Type B pancreatic cell (in vitro differentiated cells): ENCODE data around the gene ZNF516. TPM values are rescaled to one million over a fixed set of nuclear protein-coding genes. Genes with fewer than 3 reads are reported as not detected.

Experiments
- DNase-seq: peaks from one replicate; pipeline ENCODE4 v3.0.0; 2021; ENCODE audit warnings: mixed read lengths; ENCODE audit not compliant: unreplicated experiment; ENCODE audit errors: extremely low spot score
- H3K27ac Mint-ChIP-seq: 2 replicates; pipeline ENCODE4 v1.8.0; 2021; ENCODE audit warnings: mild to moderate bottlenecking, mixed read lengths
- H3K27me3 Mint-ChIP-seq: 2 replicates; pipeline ENCODE4 v1.8.0; 2021; ENCODE audit warnings: mixed read lengths
- H3K36me3 Mint-ChIP-seq: 2 replicates; pipeline ENCODE4 v1.8.0; 2021; ENCODE audit warnings: mixed read lengths
- H3K4me1 Mint-ChIP-seq: one replicate; pipeline ENCODE4 v1.8.0; 2021; ENCODE audit warnings: mixed read lengths; ENCODE audit not compliant: unreplicated experiment
- H3K4me3 Mint-ChIP-seq: 2 replicates; pipeline ENCODE4 v1.8.0; 2021; ENCODE audit warnings: mild to moderate bottlenecking, mixed read lengths
- H3K9me3 Mint-ChIP-seq: 2 replicates; pipeline ENCODE4 v1.8.0; 2021; ENCODE audit warnings: mixed read lengths
- CTCF ChIP-seq: fragments of 200-600 bp; sonication (generic); conservative IDR thresholded peaks from 2 replicates; pipeline ENCODE4 v1.5.0; 2021; ENCODE audit warnings: antibody characterized with exemption, mild to moderate bottlenecking
- total RNA-seq: library from RNA; stranded (reverse); gene quantifications from 2 replicates; pipeline ENCODE4 v1.2.1, GENCODE V29; 2021; ENCODE audit warnings: low replicate concordance

Gene ZNF516
- total RNA-seq, 1 donor from 2014 or later, result 71.2 TPM

DNA sequence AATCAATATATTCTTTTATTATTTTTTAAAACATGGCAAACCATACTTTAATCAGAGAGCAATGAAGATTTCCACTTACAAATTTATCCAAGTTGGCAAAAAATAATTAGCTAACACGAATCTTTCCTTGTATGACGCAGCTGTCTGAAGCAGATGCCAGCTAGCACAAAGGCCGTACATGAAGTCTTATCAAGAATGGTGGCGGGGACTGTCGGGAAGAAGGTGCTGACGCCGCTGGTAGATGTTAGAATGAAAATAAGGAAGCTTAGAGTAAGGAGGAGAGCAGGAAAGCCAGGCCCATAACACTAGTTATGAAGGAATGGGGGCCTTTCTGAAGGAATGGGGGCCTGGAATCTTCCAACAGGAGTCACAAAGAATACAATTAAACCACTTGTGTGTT lies 96.7 kb downstream of the ZNF516 start:
- H3K4me1 Mint-ChIP-seq, result peaks cover 43% of the 10 kb centered on the region
- DNase-seq, result no peak
- no peaks in the 10 kb centered on the region for H3K27me3 Mint-ChIP-seq
- no peaks in the 10 kb centered on the region for H3K9me3 Mint-ChIP-seq
- TF ChIP-seq CTCF, result no peak
- no peak overlapping the region for H3K27ac Mint-ChIP-seq
- H3K36me3 Mint-ChIP-seq, result peaks cover 8% of the 10 kb centered on the region
- no peak overlapping the region for H3K4me3 Mint-ChIP-seq

GRCh38 chr18:76397631-76398030 lies 97.4 kb downstream of the ZNF516 start:
- no peaks in the 10 kb centered on the region for H3K27me3 Mint-ChIP-seq
- peaks cover 39% of the 10 kb centered on the region for H3K4me1 Mint-ChIP-seq
- no peak for TF ChIP-seq CTCF
- no peaks in the 10 kb centered on the region for H3K9me3 Mint-ChIP-seq
- H3K36me3 Mint-ChIP-seq, result peaks cover 5% of the 10 kb centered on the region
- no peak overlapping the region for H3K4me3 Mint-ChIP-seq
- H3K27ac Mint-ChIP-seq, result no peak overlapping the region
- DNase-seq, result no peak

- Mint-ChIP-seq H3K36me3 (peaks cover 5% of the 10 kb centered on the region), H3K4me1 (peaks cover 41% of the 10 kb centered on the region), H3K27ac (no peak overlapping the region), H3K4me3 (no peak overlapping the region), H3K9me3 (no peaks in the 10 kb centered on the region), H3K27me3 (no peaks in the 10 kb centered on the region)
- no peak for TF ChIP-seq CTCF
- no peak for DNase-seq
Measured at GRCh38 chr18:76396792-76397191, 98.2 kb downstream of the ZNF516 start.

- no peak overlapping the region for H3K27ac Mint-ChIP-seq
- peaks cover 50% of the 10 kb centered on the region for H3K4me1 Mint-ChIP-seq
- no peaks in the 10 kb centered on the region for H3K9me3 Mint-ChIP-seq
- H3K4me3 Mint-ChIP-seq, result no peak overlapping the region
- peaks cover 11% of the 10 kb centered on the region for H3K36me3 Mint-ChIP-seq
- peak; percentile 52 for DNase-seq
- H3K27me3 Mint-ChIP-seq, result no peaks in the 10 kb centered on the region
- no peak for TF ChIP-seq CTCF
Measured at GRCh38 chr18:76395609-76396008, 99.4 kb downstream of the ZNF516 start.

DNA sequence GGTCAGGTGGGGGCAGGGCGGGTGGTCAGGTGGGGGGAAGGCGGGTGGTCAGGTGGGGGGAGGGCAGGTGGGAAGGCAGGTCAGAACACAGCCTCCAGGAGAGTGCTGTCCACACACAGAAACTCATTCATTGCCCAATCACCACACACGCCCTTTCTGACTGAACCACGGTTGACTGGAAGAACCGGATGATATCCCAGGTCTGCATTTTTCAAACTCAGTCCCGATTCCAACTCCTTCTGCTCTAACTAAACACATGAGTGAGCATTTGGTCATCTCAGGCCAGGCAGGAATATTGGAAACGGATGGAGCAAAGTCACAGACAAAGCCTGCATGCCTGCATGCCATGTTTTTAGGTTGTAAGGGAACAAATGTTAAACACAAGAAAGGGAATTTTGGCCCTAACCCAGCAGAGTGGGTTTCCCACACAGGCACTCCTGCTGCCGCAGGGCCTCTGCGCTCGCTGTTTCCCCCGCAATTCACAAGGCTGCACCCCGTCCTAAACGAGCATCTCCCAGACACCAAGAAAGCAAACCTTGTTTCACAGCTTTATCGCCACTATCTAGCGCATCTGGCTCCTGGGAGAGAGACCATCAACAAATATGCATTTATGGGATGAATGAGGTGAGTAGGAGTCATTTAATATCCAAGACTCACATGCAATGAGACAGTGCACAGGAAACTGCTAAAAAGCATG lies 100.1 kb downstream of the ZNF516 start:
- DNase-seq, result no peak

More for the DNA sequence above, 100.1 kb downstream of the ZNF516 start:
- Mint-ChIP-seq H3K36me3 (peaks cover 12% of the 10 kb centered on the region), H3K27ac (peak overlapping the region; percentile 17), H3K9me3 (no peaks in the 10 kb centered on the region), H3K4me1 (peaks cover 48% of the 10 kb centered on the region), H3K4me3 (peak overlapping the region; percentile 45), H3K27me3 (no peaks in the 10 kb centered on the region)
- no peak for TF ChIP-seq CTCF
